CD4-positive, alpha-beta T cell (primary cell): Measurements from ENCODE around the gene CUL9. TPM values are rescaled to one million over a fixed set of nuclear protein-coding genes. Genes with fewer than 3 reads are reported as not detected.

Source experiments
- ATAC-seq: fragments of 200-7000 bp; cut with Tn5 transposase; one replicate; pipeline ENCODE4 v1.10.0; 2022; ENCODE audit warnings: mild to moderate bottlenecking; ENCODE audit not compliant: poor library complexity
- CTCF ChIA-PET: fragments of 350-600 bp; sonication (Branson Sonifier 250); formaldehyde crosslinking; loops from one replicate; lab custom pipeline; 2021; ENCODE audit warnings: antibody characterized with exemption, inconsistent platforms; lab: Charles Lee
- POLR2A ChIA-PET: fragments of 350-600 bp; sonication (Branson Sonifier 250); formaldehyde crosslinking; loops from one replicate; lab custom pipeline; 2021; ENCODE audit warnings: antibody characterized with exemption, inconsistent platforms; lab: Charles Lee
- DNase-seq, 14 experiments: peaks; one replicate each; pipeline ENCODE4 v3.0.0-alpha.2; 2013 to 2020; ENCODE audit warnings: mixed read lengths in 2 of 14
- H3K27ac ChIP-seq, 2 donors: one replicate each; pipeline versions ENCODE4 v1.5.1 to v1.7.0; 2013; ENCODE audit warnings: low read length in 2 of 2, low read depth in 1 of 2, mild to moderate bottlenecking in 1 of 2
- H3K27me3 ChIP-seq, 2 experiments: 1 replicate in 1 of 2; 2 replicates in 1 of 2; pipeline versions ENCODE4 v1.6.1 to v1.7.0; 2013; ENCODE audit warnings: low read length in 2 of 2, control low read depth in 1 of 2, mild to moderate bottlenecking in 1 of 2, moderate library complexity in 1 of 2; ENCODE audit not compliant: insufficient read depth in 2 of 2, control insufficient read depth in 1 of 2
- H3K36me3 ChIP-seq: one replicate; pipeline ENCODE4 v1.6.1; 2013; ENCODE audit warnings: low read length, control low read depth; ENCODE audit not compliant: insufficient read depth
- H3K4me1 ChIP-seq: one replicate; pipeline ENCODE4 v1.6.1; 2013; ENCODE audit warnings: low read length, control low read depth; ENCODE audit not compliant: insufficient read depth
- H3K4me3 ChIP-seq: one replicate; pipeline ENCODE4 v1.5.1; 2013; ENCODE audit warnings: mild to moderate bottlenecking, low read length, moderate library complexity
- H3K9me3 ChIP-seq, 2 experiments: 1 replicate in 1 of 2; 2 replicates in 1 of 2; pipeline versions ENCODE4 v1.6.1 to v1.7.0; 2013; ENCODE audit warnings: low read length in 2 of 2, mild to moderate bottlenecking in 2 of 2, control low read depth in 1 of 2, moderate library complexity in 1 of 2; ENCODE audit not compliant: control insufficient read depth in 1 of 2, insufficient read depth in 1 of 2
- H3K27ac Mint-ChIP-seq: one replicate; pipeline ENCODE4 v1.8.0; 2020; ENCODE audit warnings: mixed read lengths
- H3K27me3 Mint-ChIP-seq: one replicate; pipeline ENCODE4 v1.8.0; 2021; ENCODE audit warnings: mixed read lengths
- H3K36me3 Mint-ChIP-seq: one replicate; pipeline ENCODE4 v1.8.0; 2021; ENCODE audit warnings: low read depth, mixed read lengths
- H3K4me1 Mint-ChIP-seq: one replicate; pipeline ENCODE4 v1.8.0; 2021; ENCODE audit warnings: low read depth, mixed read lengths
- H3K4me3 Mint-ChIP-seq: one replicate; pipeline ENCODE4 v1.8.0; 2020; ENCODE audit warnings: mild to moderate bottlenecking, mixed read lengths
- H3K9me3 Mint-ChIP-seq: one replicate; pipeline ENCODE4 v1.8.0; 2020; ENCODE audit warnings: mixed read lengths
- CTCF ChIP-seq: fragments of 200-600 bp; IDR thresholded peaks from one replicate; pipeline ENCODE4 v1.8.0; 2022; ENCODE audit warnings: antibody characterized with exemption, mild to moderate bottlenecking
- intact Hi-C, 2 experiments: fragments of 100-400 bp; cut with DNase I in 1 of 2; cut with micrococcal nuclease in 1 of 2; formaldehyde crosslinking; loops; one replicate each; pipeline versions ENCODE4 v1.15.1 to v1.9.0; 2023 to 2025; cut with DNase I, micrococcal nuclease
- total RNA-seq, 174 experiments: library from RNA in 2 of 174; stranded (reverse) in 2 of 174; gene quantifications; one replicate each; pipeline ENCODE4 v1.2.3 and lab custom pipeline; 2021 to 2026

Gene CUL9
- total RNA-seq, 2 experiments from 2014 or later: 75.5 to 79.2 TPM

DNA sequence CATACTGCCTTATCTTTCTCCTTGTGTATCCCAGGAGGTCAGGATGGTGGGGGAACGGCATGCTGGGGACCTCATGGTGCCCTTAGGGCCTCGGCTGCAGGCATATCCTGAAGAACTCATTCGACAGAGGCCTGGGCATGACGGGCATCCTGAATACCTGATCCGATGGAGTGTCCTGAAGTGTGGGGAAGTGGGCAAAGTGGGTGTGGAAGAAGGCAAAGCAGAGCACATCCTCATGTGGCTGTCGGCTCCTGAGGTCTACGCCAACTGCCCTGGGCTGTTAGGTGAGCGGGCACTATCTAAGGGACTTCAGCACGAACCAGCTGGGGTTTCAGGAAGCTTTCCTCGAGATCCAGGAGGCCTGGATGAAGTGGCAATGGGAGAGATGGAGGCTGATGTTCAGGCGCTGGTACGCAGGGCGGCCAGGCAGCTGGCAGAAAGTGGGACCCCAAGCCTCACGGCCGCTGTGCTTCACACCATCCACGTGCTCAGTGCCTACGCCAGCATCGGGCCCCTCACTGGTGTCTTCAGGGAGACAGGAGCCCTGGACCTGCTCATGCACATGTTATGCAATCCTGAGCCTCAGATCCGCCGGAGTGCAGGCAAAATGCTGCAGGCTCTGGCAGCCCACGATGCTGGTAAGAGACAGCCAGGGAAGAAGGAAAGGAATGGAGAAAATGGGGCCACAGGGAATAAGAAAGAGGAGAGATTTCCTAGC, 2.4 kb downstream of the CUL9 start:
- intact Hi-C loops: loop anchor here in 1 of 2 experiments (5.0 kb wide), 1 partner anchor 293 kb away; the partner anchor contains the start of gene TJAP1
- peak overlapping the region; percentile 92 for H3K4me3 Mint-ChIP-seq
- H3K4me1 ChIP-seq: peaks cover 53% of the 10 kb centered on the region
- no peak overlapping the region for H3K27ac ChIP-seq
- ChIA-PET CTCF (interaction anchor here (1.3 kb wide), 1 partner anchor 45 kb away, joined by 4 read pairs; the partner anchor contains the start of gene DNPH1), POLR2A (interaction anchor here (1.6 to 3.0 kb wide), 3 partner anchors 10 to 42 kb away, joined by 4 to 15 read pairs (median 12); no protein-coding TSS in a partner anchor)
- TF ChIP-seq CTCF: no peak
- H3K27ac Mint-ChIP-seq: peak overlapping the region; percentile 75
- H3K27me3 Mint-ChIP-seq: no peaks in the 10 kb centered on the region
- peaks cover 55% of the 10 kb centered on the region for H3K36me3 Mint-ChIP-seq
- no peak overlapping the region for H3K4me3 ChIP-seq
- no peaks in the 10 kb centered on the region for H3K27me3 ChIP-seq
- no peak for DNase-seq
- peaks cover 62% of the 10 kb centered on the region for H3K4me1 Mint-ChIP-seq
- H3K9me3 Mint-ChIP-seq: no peaks in the 10 kb centered on the region
- ATAC-seq: no peak
- no peaks in the 10 kb centered on the region for H3K9me3 ChIP-seq
- peaks cover 42% of the 10 kb centered on the region for H3K36me3 ChIP-seq

GRCh38 chr6:43185391-43185985, 3.5 kb downstream of the CUL9 start:
- Mint-ChIP-seq H3K27me3 (no peaks in the 10 kb centered on the region), H3K27ac (peak overlapping the region; percentile 75), H3K4me3 (peak overlapping the region; percentile 79), H3K9me3 (no peaks in the 10 kb centered on the region), H3K36me3 (peaks cover 61% of the 10 kb centered on the region), H3K4me1 (peaks cover 68% of the 10 kb centered on the region)
- no peak for TF ChIP-seq CTCF
- ATAC-seq: peak; percentile 73
- DNase-seq: peak in 9 of 14 experiments; percentile 11 to 66 (median 37)
- POLR2A ChIA-PET: interaction anchor here (1.0 to 3.0 kb wide), 6 partner anchors 11 to 198 kb away, joined by 3 to 15 read pairs (median 4); partner anchors contain the start of gene ZNF318
- peak overlapping the region in 1 of 2 donors; percentile 49 for H3K27ac ChIP-seq
- peaks cover 53% of the 10 kb centered on the region for H3K4me1 ChIP-seq
- intact Hi-C loops: loop anchor here in 1 of 2 experiments (5.0 kb wide), 1 partner anchor 37 kb away; no protein-coding TSS in a partner anchor
- no peak overlapping the region for H3K4me3 ChIP-seq
- H3K36me3 ChIP-seq: peaks cover 45% of the 10 kb centered on the region
- H3K9me3 ChIP-seq: no peaks in the 10 kb centered on the region
- no peaks in the 10 kb centered on the region for H3K27me3 ChIP-seq
- CTCF ChIA-PET: interaction anchor here (1.3 kb wide), 1 partner anchor 44 kb away, joined by 4 read pairs; the partner anchor contains the start of gene DNPH1

- CTCF ChIA-PET: interaction anchor here (1.3 kb wide), 1 partner anchor 43 kb away, joined by 4 read pairs; the partner anchor contains the start of gene DNPH1
These were observed 4.0 kb downstream of the CUL9 start for GRCh38 chr6:43186019-43186418.

More at GRCh38 chr6:43186019-43186418, 4.0 kb downstream of the CUL9 start:
- Mint-ChIP-seq H3K36me3 (peaks cover 66% of the 10 kb centered on the region), H3K27me3 (no peaks in the 10 kb centered on the region), H3K27ac (peak overlapping the region; percentile 75), H3K4me3 (no peak overlapping the region), H3K4me1 (peaks cover 71% of the 10 kb centered on the region), H3K9me3 (no peaks in the 10 kb centered on the region)
- intact Hi-C loops: loop anchor here in 1 of 2 experiments (5.0 kb wide), 1 partner anchor 36 kb away; no protein-coding TSS in a partner anchor
- peak in 1 of 14 experiments; percentile 26 for DNase-seq
- Histone ChIP-seq H3K27ac (peak overlapping the region; percentile 18 to 49), H3K27me3 (no peaks in the 10 kb centered on the region), H3K4me1 (peaks cover 53% of the 10 kb centered on the region), H3K36me3 (peaks cover 49% of the 10 kb centered on the region), H3K9me3 (no peaks in the 10 kb centered on the region), H3K4me3 (no peak overlapping the region)
- no peak for TF ChIP-seq CTCF
- no peak for ATAC-seq
- POLR2A ChIA-PET: interaction anchor here (1.0 to 3.0 kb wide), 6 partner anchors 12 to 198 kb away, joined by 3 to 15 read pairs (median 4); partner anchors contain the start of gene ZNF318
